Psoas muscle (tissue), 8 donors: ENCODE measurements around the gene PPM1H. TPM values are rescaled to one million over a fixed set of nuclear protein-coding genes. Genes with fewer than 3 reads are reported as not detected.

ENCODE experiments used
- ATAC-seq, 4 donors: fragments of 200-7000 bp; cut with Tn5 transposase; one replicate each; pipeline ENCODE4 v1.9.1; 2020; ENCODE audit warnings: moderate library complexity in 3 of 4, mild to moderate bottlenecking in 2 of 4
- DNase-seq, 2 donors: peaks; one replicate each; pipeline ENCODE4 v3.0.0-alpha.2; 2020
- H3K27ac ChIP-seq: fragments of 200-600 bp; one replicate; pipeline ENCODE4 v1.8.0; 2022
- H3K27me3 ChIP-seq, 3 donors: fragments of 200-600 bp in 1 of 3; one replicate each; pipeline versions ENCODE4 v1.6.1 to v1.8.0; 2013 to 2022; ENCODE audit warnings: low read length in 2 of 3, mild to moderate bottlenecking in 2 of 3, moderate library complexity in 1 of 3; ENCODE audit not compliant: insufficient read depth in 3 of 3
- H3K36me3 ChIP-seq, 2 donors: fragments of 200-600 bp in 1 of 2; one replicate each; pipeline versions ENCODE4 v1.6.1 to v1.8.0; 2013 to 2022; ENCODE audit warnings: low read depth in 1 of 2, mild to moderate bottlenecking in 1 of 2, moderate library complexity in 1 of 2; ENCODE audit not compliant: insufficient read depth in 1 of 2
- H3K4me1 ChIP-seq: fragments of 200-600 bp; one replicate; pipeline ENCODE4 v1.8.0; 2022
- H3K4me3 ChIP-seq: fragments of 200-600 bp; one replicate; pipeline ENCODE4 v1.8.0; 2022; ENCODE audit warnings: mild to moderate bottlenecking
- H3K9me3 ChIP-seq: fragments of 200-600 bp; one replicate; pipeline ENCODE4 v1.8.0; 2022
- CTCF ChIP-seq: fragments of 200-600 bp; IDR thresholded peaks from one replicate; pipeline ENCODE4 v1.8.0; 2022; ENCODE audit warnings: antibody characterized with exemption
- WGBS, 3 donors: extraction: QIAGEN DNeasy Blood & Tissue Kit; methylation state at CpG; one replicate each; pipeline versions ENCODE4 v1.1.6 to v1.1.7; 2013; 5-methylcytosine and 5-hydroxymethylcytosine counted together
- intact Hi-C, 2 donors: fragments of 100-400 bp; cut with DNase I; formaldehyde crosslinking; loops; one replicate each; pipeline versions ENCODE4 v1.11.0 to v1.14.2; 2022
- polyA plus RNA-seq, 3 donors: library from polyadenylated mRNA; stranded (reverse); fragments of 200-250 nt; gene quantifications; one replicate each; pipeline ENCODE4 v1.2.3, GENCODE V29; 2013
- total RNA-seq, 4 donors: library from RNA; stranded (reverse); fragmentation: NEBNext Ultra II Directional in 2 of 4; extraction: Animal tissue kit (Norgen Biotek cat#: 25700) in 2 of 4; gene quantifications; one replicate each; pipeline versions ENCODE4 v1.2.1 to v1.2.4, GENCODE V29; 2021 to 2023
- donor health status: healthy with polysubstance abuse.
- donor health status: DM: no; HTN: no; CAD: no; lungs with moderate emphysema.
- donor health status: Bipolar disorder and iron deficiency.
- donor health status: healthy.
- donor health status: DM: yes; HTN: yes; CAD: no.
- donor health status: DM: no; HTN: no; CAD: no.
- donor health status: DM: no; HTN: no; CAD: no.
- donor health status: DM: yes; HTN: yes; CAD: no.

The PPM1H gene
- total and polyA plus RNA-seq, 7 donors: 0.65 to 4.3 (median 1.8) TPM

- H3K27ac ChIP-seq: peak overlapping the region; percentile 48
- no peak for TF ChIP-seq CTCF
- no peak for DNase-seq
These were observed 1.2 kb downstream of the PPM1H start for GRCh38 chr12:62933602-62934238.

DNA sequence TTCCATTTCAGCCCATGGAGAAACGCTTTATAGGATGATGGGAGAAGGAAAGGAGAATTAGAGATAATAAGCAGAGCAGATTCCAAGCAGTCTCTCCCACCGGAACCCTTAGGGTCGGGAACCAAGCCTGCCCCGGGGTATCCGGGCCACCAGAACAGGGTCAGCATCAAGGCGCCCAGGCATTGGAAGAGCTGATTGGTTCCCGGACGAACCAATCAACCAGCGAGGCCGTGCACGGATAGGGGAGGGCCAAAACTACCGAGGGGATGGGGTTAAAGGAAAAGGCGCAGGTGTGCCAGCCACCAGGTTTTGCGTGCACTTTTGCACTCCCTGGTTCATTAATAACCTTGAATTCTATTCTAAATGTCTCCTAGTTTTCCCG, 1.7 kb downstream of the PPM1H start:
- TF ChIP-seq CTCF: no peak
- Histone ChIP-seq H3K27me3 (peaks cover 0 to 3% (median 0%) of the 10 kb centered on the region in 3 donors), H3K4me1 (no peaks in the 10 kb centered on the region), H3K9me3 (no peaks in the 10 kb centered on the region), H3K36me3 (no peaks in the 10 kb centered on the region), H3K27ac (no peak overlapping the region), H3K4me3 (peak overlapping the region; percentile 89)
- 0 to 2% (median 2%) methylated on average over 15 of the region's 15 CpGs for WGBS, 3 donors
- DNase-seq (peak in 1 of 2 donors; percentile 56), ATAC-seq (peak in 3 of 4 donors; percentile 29 to 66 (median 64))
- intact Hi-C loops: loop anchor here in 1 of 2 donors (5.0 to 10.0 kb wide), 2 partner anchors 86 to 118 kb away; no protein-coding TSS in a partner anchor

More at GRCh38 chr12:62933602-62934238, 1.2 kb downstream of the PPM1H start:
- peak in 3 of 4 donors; percentile 17 to 57 (median 38) for ATAC-seq
- WGBS, 3 donors: 0 to 1% (median 0%) methylated on average over 24 of the region's 24 CpGs
- intact Hi-C loops: loop anchor here in 1 of 2 donors (5.0 to 10.0 kb wide), 2 partner anchors 86 to 119 kb away; no protein-coding TSS in a partner anchor
- Histone ChIP-seq H3K4me3 (peak overlapping the region; percentile 89), H3K9me3 (no peaks in the 10 kb centered on the region), H3K27me3 (peaks cover 0 to 3% (median 0%) of the 10 kb centered on the region in 3 donors), H3K36me3 (no peaks in the 10 kb centered on the region), H3K4me1 (no peaks in the 10 kb centered on the region)

- H3K9me3 ChIP-seq: no peaks in the 10 kb centered on the region
These were observed 3.5 kb downstream of the PPM1H start for GRCh38 chr12:62931477-62931876.

GRCh38 chr12:62930546-62931425, 4.2 kb downstream of the PPM1H start:
- no peaks in the 10 kb centered on the region for H3K4me1 ChIP-seq
- intact Hi-C loops: loop anchor here in 1 of 2 donors (5.0 to 10.0 kb wide), 2 partner anchors 83 to 116 kb away; no protein-coding TSS in a partner anchor
- peaks cover 0 to 3% (median 0%) of the 10 kb centered on the region in 3 donors for H3K27me3 ChIP-seq
- no peaks in the 10 kb centered on the region for H3K9me3 ChIP-seq
- ATAC-seq: no peak
- no peak overlapping the region for H3K4me3 ChIP-seq
- no peak for TF ChIP-seq CTCF
- WGBS, 3 donors: 44 to 52% (median 47%) methylated on average over 5 of the region's 5 CpGs
- H3K36me3 ChIP-seq: no peaks in the 10 kb centered on the region
- no peak overlapping the region for H3K27ac ChIP-seq
- no peak for DNase-seq

More at GRCh38 chr12:62931477-62931876, 3.5 kb downstream of the PPM1H start:
- ATAC-seq (no peak), DNase-seq (no peak)
- H3K4me3 ChIP-seq: no peak overlapping the region
- no peaks in the 10 kb centered on the region for H3K36me3 ChIP-seq
- WGBS, 3 donors: 80 to 85% (median 82%) methylated on average over 3 of the region's 3 CpGs
- no peak overlapping the region for H3K27ac ChIP-seq
- intact Hi-C loops: loop anchor here in 1 of 2 donors (5.0 to 10.0 kb wide), 2 partner anchors 84 to 117 kb away; no protein-coding TSS in a partner anchor
- peaks cover 0 to 3% (median 0%) of the 10 kb centered on the region in 3 donors for H3K27me3 ChIP-seq
- no peaks in the 10 kb centered on the region for H3K4me1 ChIP-seq
- TF ChIP-seq CTCF: no peak
